ENCODE results near the gene SLC12A8. TPM values are rescaled to one million over a fixed set of nuclear protein-coding genes. Genes with fewer than 3 reads are reported as not detected.

The SLC12A8 gene
- total RNA-seq, 1 donor from 2014 or later: not detected

DNA sequence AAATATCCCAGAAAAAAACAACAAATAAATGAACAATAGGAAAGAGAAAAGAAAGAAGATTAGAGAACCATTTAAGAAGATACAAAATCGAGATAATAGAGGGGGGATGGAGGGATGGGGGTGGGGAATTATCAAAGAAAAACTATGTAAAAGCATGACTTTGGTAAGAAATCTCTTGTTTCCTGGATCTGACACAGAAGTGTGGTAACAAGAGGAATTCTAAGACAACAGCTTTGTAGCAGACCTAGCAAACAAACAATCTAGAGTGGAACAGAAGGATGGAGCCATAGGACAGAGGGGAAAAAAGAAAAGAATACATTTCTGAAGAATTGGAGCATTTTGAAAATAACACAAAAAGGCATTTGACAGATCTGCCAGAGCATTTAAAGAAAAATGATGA is 107.4 kb downstream of the SLC12A8 start:
- TF ChIP-seq CTCF (IDR thresholded peaks at IDR 0.05; ENCODE audit: borderline replicate concordance): no peak
- Histone ChIP-seq H3K9me3 (replicated peaks) (peaks cover 4% of the 10 kb centered on the region), H3K4me3 (no peak overlapping the region), H3K27me3 (ENCODE audit: low read depth) (no peaks in the 10 kb centered on the region), H3K4me1 (no peaks in the 10 kb centered on the region), H3K27ac (replicated peaks) (no peak overlapping the region), H3K36me3 (no peaks in the 10 kb centered on the region)
- intact Hi-C loops (cut with micrococcal nuclease): no loop called here
- no peak for DNase-seq

DNA sequence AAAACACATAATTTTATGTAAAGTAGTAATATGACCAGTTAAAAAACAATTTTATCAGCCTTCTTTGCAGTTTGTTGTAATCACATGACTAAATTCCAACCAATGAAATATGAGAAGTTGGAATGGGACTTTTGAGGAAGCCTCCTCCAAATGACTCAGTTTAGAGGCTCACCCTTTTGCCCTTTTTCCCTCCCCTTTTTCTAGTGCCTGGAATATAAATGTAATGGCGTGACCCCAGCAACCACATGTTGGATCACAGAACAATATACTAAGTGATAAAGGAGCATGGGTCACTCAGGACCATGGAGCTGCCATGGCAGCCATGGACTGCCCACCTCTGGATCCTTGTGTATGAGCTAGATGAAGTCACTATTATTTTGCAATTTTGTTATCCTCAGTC is 107.9 kb downstream of the SLC12A8 start:
- H3K27ac ChIP-seq (replicated peaks): no peak overlapping the region
- H3K9me3 ChIP-seq (replicated peaks): peaks cover 9% of the 10 kb centered on the region
- intact Hi-C loops (cut with micrococcal nuclease): no loop called here
- H3K27me3 ChIP-seq (ENCODE audit: low read depth): no peaks in the 10 kb centered on the region
- no peaks in the 10 kb centered on the region for H3K4me1 ChIP-seq
- H3K4me3 ChIP-seq: no peak overlapping the region
- no peak for DNase-seq
- no peak for TF ChIP-seq CTCF (IDR thresholded peaks at IDR 0.05; ENCODE audit: borderline replicate concordance)
- no peaks in the 10 kb centered on the region for H3K36me3 ChIP-seq

DNA sequence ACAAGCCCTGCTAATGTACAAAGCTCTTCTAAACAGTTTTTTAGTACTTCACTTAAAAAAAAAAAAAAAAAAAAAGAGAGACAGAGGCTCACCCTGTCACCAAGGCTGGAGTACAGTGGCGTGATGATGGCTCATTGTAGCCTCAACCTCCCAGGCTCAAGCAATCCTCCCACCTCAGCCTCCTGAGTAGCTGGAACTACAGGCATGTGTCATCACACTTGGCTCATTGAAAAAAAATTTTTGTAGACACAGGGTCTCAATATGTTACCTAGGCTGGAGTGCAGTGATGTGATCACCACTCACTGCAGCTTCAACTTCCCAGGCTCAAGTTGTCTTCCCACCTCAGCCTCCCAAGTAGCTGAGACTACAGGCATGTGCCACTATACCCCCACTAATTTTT is 109.1 kb downstream of the SLC12A8 start:
- H3K36me3 ChIP-seq: no peaks in the 10 kb centered on the region
- intact Hi-C loops (cut with micrococcal nuclease): no loop called here
- H3K4me1 ChIP-seq: no peaks in the 10 kb centered on the region
- no peaks in the 10 kb centered on the region for H3K27me3 ChIP-seq (ENCODE audit: low read depth)
- TF ChIP-seq CTCF (IDR thresholded peaks at IDR 0.05; ENCODE audit: borderline replicate concordance): no peak
- DNase-seq: no peak
- H3K4me3 ChIP-seq: no peak overlapping the region
- peaks cover 16% of the 10 kb centered on the region for H3K9me3 ChIP-seq (replicated peaks)
- H3K27ac ChIP-seq (replicated peaks): no peak overlapping the region

DNA sequence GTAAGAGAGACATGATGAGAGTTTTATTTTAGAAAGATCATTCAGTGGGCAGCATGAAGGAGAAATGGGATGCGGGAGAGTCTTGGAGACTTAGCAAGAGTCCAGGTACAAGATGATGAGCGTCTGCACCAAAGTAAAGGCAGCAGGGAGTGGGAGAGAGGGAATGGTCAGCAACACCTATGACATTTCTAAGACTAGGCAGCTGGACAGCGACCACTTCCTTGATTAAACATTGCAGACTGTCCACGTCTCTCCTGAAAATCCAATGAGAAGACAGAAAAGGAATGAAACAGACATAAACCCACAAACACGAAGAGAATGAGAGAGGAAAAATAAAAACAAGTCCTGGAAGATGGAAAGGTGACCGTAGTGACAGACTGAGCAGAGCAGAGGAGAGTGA is 110.1 kb downstream of the SLC12A8 start:
- H3K27ac ChIP-seq (replicated peaks): no peak overlapping the region
- peaks cover 16% of the 10 kb centered on the region for H3K9me3 ChIP-seq (replicated peaks)
- no peaks in the 10 kb centered on the region for H3K36me3 ChIP-seq
- H3K4me3 ChIP-seq: no peak overlapping the region
- DNase-seq: no peak
- no peak for TF ChIP-seq CTCF (IDR thresholded peaks at IDR 0.05; ENCODE audit: borderline replicate concordance)
- H3K4me1 ChIP-seq: no peaks in the 10 kb centered on the region
- H3K27me3 ChIP-seq (ENCODE audit: low read depth): no peaks in the 10 kb centered on the region
- intact Hi-C loops (cut with micrococcal nuclease): no loop called here

- intact Hi-C loops (cut with micrococcal nuclease): no loop called here
- no peaks in the 10 kb centered on the region for H3K36me3 ChIP-seq
- no peaks in the 10 kb centered on the region for H3K27me3 ChIP-seq (ENCODE audit: low read depth)
- H3K4me3 ChIP-seq: no peak overlapping the region
- H3K4me1 ChIP-seq: no peaks in the 10 kb centered on the region
- H3K27ac ChIP-seq (replicated peaks): no peak overlapping the region
- DNase-seq: no peak
- TF ChIP-seq CTCF (IDR thresholded peaks at IDR 0.05; ENCODE audit: borderline replicate concordance): no peak
- H3K9me3 ChIP-seq (replicated peaks): peaks cover 17% of the 10 kb centered on the region
Observed at GRCh38 chr3:125098611-125099291, 113.8 kb downstream of the SLC12A8 start.
